ENCODE data around the gene BACH2. TPM values are rescaled to one million over a fixed set of nuclear protein-coding genes. Genes with fewer than 3 reads are reported as not detected.

BACH2 gene
- total and polyA plus RNA-seq, 2 of the 4 experiments (the other 2 are of a cell fraction) = 1.3 to 1.4 TPM

DNA sequence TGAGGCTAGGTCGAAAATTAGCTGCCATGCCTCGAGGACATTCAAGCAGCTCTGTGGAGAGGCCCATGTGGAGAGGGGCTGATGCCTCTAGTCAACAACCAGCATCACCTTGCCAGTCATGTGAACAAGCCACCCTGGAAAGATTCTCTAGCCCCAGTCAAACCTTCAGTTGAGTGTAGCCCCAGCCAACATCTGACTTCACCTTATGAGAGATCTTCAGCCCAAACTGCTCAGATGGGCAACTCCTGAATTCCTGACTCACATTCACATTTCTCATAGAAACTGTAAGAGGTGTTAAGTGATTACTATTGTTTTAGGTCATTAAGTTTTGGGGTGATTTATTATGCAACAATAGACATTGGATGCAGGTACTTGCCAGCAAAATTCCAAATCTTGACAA, 357.5 kb downstream of the BACH2 start:
- H2AFZ ChIP-seq (replicated peaks; ENCODE audit: low read length, poor library complexity) = no peak overlapping the region
- no peak overlapping the region for H3K4ac ChIP-seq (ENCODE audit: low read depth, low read length)
- TF ChIP-seq CEBPB (IDR thresholded peaks at IDR 0.05; ENCODE audit: low read depth, low read length) (no peak), BHLHE40 (IDR thresholded peaks at IDR 0.05; ENCODE audit: low read depth, low read length) (no peak), NFE2L2 (IDR thresholded peaks at IDR 0.05; ENCODE audit: low read depth, low read length) (no peak), MXI1 (IDR thresholded peaks at IDR 0.05; ENCODE audit: borderline replicate concordance, low read depth, low read length) (no peak), MAZ (IDR thresholded peaks at IDR 0.05; ENCODE audit: borderline replicate concordance, low read depth, low read length) (no peak), POLR2A (IDR thresholded peaks at IDR 0.05; ENCODE audit: low read depth, low read length) (no peak), RCOR1 (IDR thresholded peaks at IDR 0.05; ENCODE audit: insufficient replicate concordance, low read length) (no peak), RAD21 (IDR thresholded peaks at IDR 0.05; ENCODE audit: low read length) (no peak), RFX5 (IDR thresholded peaks at IDR 0.05; ENCODE audit: low read depth, low read length) (no peak), FOS (IDR thresholded peaks at IDR 0.05; ENCODE audit: low read depth, low read length) (no peak), SMC3 (IDR thresholded peaks at IDR 0.05; ENCODE audit: low read depth, low read length) (no peak), MAFK (IDR thresholded peaks at IDR 0.05; ENCODE audit: low read depth, low read length) (no peak), CHD1 (IDR thresholded peaks at IDR 0.05; ENCODE audit: low read depth, low read length) (no peak)
- TF ChIP-seq, protein P1, sequence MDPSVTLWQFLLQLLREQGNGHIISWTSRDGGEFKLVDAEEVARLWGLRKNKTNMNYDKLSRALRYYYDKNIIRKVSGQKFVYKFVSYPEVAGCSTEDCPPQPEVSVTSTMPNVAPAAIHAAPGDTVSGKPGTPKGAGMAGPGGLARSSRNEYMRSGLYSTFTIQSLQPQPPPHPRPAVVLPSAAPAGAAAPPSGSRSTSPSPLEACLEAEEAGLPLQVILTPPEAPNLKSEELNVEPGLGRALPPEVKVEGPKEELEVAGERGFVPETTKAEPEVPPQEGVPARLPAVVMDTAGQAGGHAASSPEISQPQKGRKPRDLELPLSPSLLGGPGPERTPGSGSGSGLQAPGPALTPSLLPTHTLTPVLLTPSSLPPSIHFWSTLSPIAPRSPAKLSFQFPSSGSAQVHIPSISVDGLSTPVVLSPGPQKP (IDR thresholded peaks at IDR 0.05; ENCODE audit: borderline replicate concordance, low read depth, low read length) = no peak
- TF ChIP-seq, protein P2, sequence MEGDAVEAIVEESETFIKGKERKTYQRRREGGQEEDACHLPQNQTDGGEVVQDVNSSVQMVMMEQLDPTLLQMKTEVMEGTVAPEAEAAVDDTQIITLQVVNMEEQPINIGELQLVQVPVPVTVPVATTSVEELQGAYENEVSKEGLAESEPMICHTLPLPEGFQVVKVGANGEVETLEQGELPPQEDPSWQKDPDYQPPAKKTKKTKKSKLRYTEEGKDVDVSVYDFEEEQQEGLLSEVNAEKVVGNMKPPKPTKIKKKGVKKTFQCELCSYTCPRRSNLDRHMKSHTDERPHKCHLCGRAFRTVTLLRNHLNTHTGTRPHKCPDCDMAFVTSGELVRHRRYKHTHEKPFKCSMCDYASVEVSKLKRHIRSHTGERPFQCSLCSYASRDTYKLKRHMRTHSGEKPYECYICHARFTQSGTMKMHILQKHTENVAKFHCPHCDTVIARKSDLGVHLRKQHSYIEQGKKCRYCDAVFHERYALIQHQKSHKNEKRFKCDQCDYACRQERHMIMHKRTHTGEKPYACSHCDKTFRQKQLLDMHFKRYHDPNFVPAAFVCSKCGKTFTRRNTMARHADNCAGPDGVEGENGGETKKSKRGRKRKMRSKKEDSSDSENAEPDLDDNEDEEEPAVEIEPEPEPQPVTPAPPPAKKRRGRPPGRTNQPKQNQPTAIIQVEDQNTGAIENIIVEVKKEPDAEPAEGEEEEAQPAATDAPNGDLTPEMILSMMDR (conservative IDR thresholded peaks at IDR 0.05; ENCODE audit: low read depth, low read length) = no peak
- TF ChIP-seq, protein P3, sequence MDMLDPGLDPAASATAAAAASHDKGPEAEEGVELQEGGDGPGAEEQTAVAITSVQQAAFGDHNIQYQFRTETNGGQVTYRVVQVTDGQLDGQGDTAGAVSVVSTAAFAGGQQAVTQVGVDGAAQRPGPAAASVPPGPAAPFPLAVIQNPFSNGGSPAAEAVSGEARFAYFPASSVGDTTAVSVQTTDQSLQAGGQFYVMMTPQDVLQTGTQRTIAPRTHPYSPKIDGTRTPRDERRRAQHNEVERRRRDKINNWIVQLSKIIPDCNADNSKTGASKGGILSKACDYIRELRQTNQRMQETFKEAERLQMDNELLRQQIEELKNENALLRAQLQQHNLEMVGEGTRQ (IDR thresholded peaks at IDR 0.05; ENCODE audit: low read depth, low read length) = no peak
- H4K91ac ChIP-seq (ENCODE audit: insufficient read depth, low read depth, low read length) = no peak overlapping the region
- H2AK9ac ChIP-seq (replicated peaks; ENCODE audit: low read depth, low read length, poor library complexity) = no peak overlapping the region
- no peak for DNase-seq
- no peak overlapping the region for H3K56ac ChIP-seq (ENCODE audit: extremely low read depth, insufficient read depth, low read length)
- no CpG with 5 or more reads among the region's 2 CpGs for WGBS, 2 experiments (ENCODE audit: extremely low coverage in 2 of 2, insufficient read length in 1 of 2)
- no peak overlapping the region for H2AK5ac ChIP-seq (ENCODE audit: low read depth, low read length)
- H3K79me1 ChIP-seq (ENCODE audit: low read depth in 1 of 2, low read length in 2 of 2) = no peaks in the 10 kb centered on the region
- POLR2A ChIA-PET (ENCODE audit: unreplicated experiment) = no interaction called here
- H3K9me3 ChIP-seq (ENCODE audit: control insufficient read depth, insufficient read depth, low read length) = no peaks in the 10 kb centered on the region
- intact Hi-C loops (cut with micrococcal nuclease) (no loop called here), dilution Hi-C loops (cut with HindIII; ENCODE audit: low sequenced_read_pairs, unreplicated experiment) (no loop called here), in situ Hi-C loops (cut with MboI; ENCODE audit: low sequenced_read_pairs) (no loop called here)
- no peaks in the 10 kb centered on the region for H3K9me1 ChIP-seq (ENCODE audit: insufficient read depth, low read length)
- no peaks in the 10 kb centered on the region for H4K20me1 ChIP-seq (ENCODE audit: insufficient read depth, low read length)
- BruUV-seq (replicated peaks) = no TSS peak
- no peak overlapping the region for H3K23ac ChIP-seq (ENCODE audit: low read depth, low read length)
- no peak overlapping the region for H4K8ac ChIP-seq (ENCODE audit: low read depth in 2 of 2, low read length in 2 of 2)
- no peak overlapping the region for H2BK20ac ChIP-seq (ENCODE audit: low read depth, low read length)
- no peak overlapping the region for H2BK15ac ChIP-seq (ENCODE audit: low read depth, low read length)
- H2BK5ac ChIP-seq (ENCODE audit: low read depth, low read length, poor library complexity, severe bottlenecking) = no peak overlapping the region
- CTCF ChIA-PET = interaction anchor here (0.5 to 1.9 kb wide), 3 partner anchors 8 to 72 kb away, joined by 4 to 8 read pairs (median 5); no protein-coding TSS in a partner anchor
- H3K14ac ChIP-seq (replicated peaks; ENCODE audit: low read depth, low read length) = no peak overlapping the region
- no peaks in the 10 kb centered on the region for H3K27me3 ChIP-seq (ENCODE audit: control insufficient read depth, insufficient read depth, low read length)
- H2BK120ac ChIP-seq (ENCODE audit: low read depth, low read length) = no peak overlapping the region
- no peak overlapping the region for H3K4me3 ChIP-seq (ENCODE audit: insufficient read depth, low read depth, low read length)
- no peak for ATAC-seq (ENCODE audit: low read depth)
- no peaks in the 10 kb centered on the region; the same call in 1 of the 2 replicates for H3K4me1 ChIP-seq (ENCODE audit: control insufficient read depth, insufficient read depth, low read length)
- H3K27ac ChIP-seq (ENCODE audit: insufficient read depth, low read length) = no peak overlapping the region
- no peak overlapping the region for H4K5ac ChIP-seq (ENCODE audit: low read depth, low read length)
- no peak overlapping the region for H3K4me2 ChIP-seq (ENCODE audit: low read depth, low read length)
- H3K36me3 ChIP-seq (ENCODE audit: control insufficient read depth, insufficient read depth, low read length) = no peaks in the 10 kb centered on the region
- H3K18ac ChIP-seq (ENCODE audit: low read depth, low read length) = no peak overlapping the region
- no peak overlapping the region for H3K9ac ChIP-seq (ENCODE audit: low read depth, low read length)
